IMR-90 (cell line): ENCODE measurements around the gene DCP1A. TPM values are rescaled to one million over a fixed set of nuclear protein-coding genes. Genes with fewer than 3 reads are reported as not detected.

ENCODE experiments used
- ATAC-seq: fragments of 200-7000 bp; cut with Tn5 transposase; 2 replicates; pipeline ENCODE4 v1.9.1; 2020; ENCODE audit warnings: low read depth, mild to moderate bottlenecking, moderate library complexity
- BruUV-seq: library from RNA; stranded (reverse); fragments of 400-500 nt; replicated peaks from 2 replicates; lab custom pipeline; 2021; lab: Mats Ljungman, UMichigan
- CTCF ChIA-PET: fragments of 300-600 bp; formaldehyde crosslinking; extraction: SDS; loops from one replicate; lab custom pipeline; 2021; ENCODE audit warnings: antibody characterized with exemption; lab: Yijun Ruan, JAX
- POLR2A ChIA-PET: fragments of 300-600 bp; sonication (Branson Sonifier 250); formaldehyde crosslinking; loops from one replicate; lab custom pipeline; 2022; ENCODE audit warnings: antibody characterized with exemption; ENCODE audit not compliant: unreplicated experiment; lab: Charles Lee
- DNase-seq: peaks from one replicate; pipeline ENCODE4 v3.0.0; 2013
- H2AFZ ChIP-seq: replicated peaks from 2 replicates; pipeline ENCODE3; 2013; ENCODE audit warnings: low read length, mild to moderate bottlenecking; ENCODE audit not compliant: poor library complexity
- H2AK5ac ChIP-seq: 2 replicates; pipeline ENCODE4 v1.6.1; 2013; ENCODE audit warnings: low read depth, low read length, inconsistent platforms
- H2AK9ac ChIP-seq: replicated peaks from 2 replicates; pipeline ENCODE3; 2013; ENCODE audit warnings: mild to moderate bottlenecking, low read depth, low read length, moderate library complexity; ENCODE audit not compliant: poor library complexity
- H2BK120ac ChIP-seq: 2 replicates; pipeline ENCODE4 v1.6.1; 2013; ENCODE audit warnings: low read depth, low read length, inconsistent platforms
- H2BK15ac ChIP-seq: 3 replicates; pipeline ENCODE4 v1.6.1; 2013; ENCODE audit warnings: low read depth, low read length, inconsistent platforms
- H2BK20ac ChIP-seq: 2 replicates; pipeline ENCODE4 v1.6.1; 2013; ENCODE audit warnings: low read depth, mild to moderate bottlenecking, inconsistent platforms, low read length, moderate library complexity
- H2BK5ac ChIP-seq: 2 replicates; pipeline ENCODE4 v1.6.1; 2013; ENCODE audit warnings: mild to moderate bottlenecking, low read depth, low read length, inconsistent platforms; ENCODE audit not compliant: poor library complexity, severe bottlenecking
- H3K14ac ChIP-seq: replicated peaks from 2 replicates; pipeline ENCODE4 v1.6.1; 2013; ENCODE audit warnings: low read depth, low read length, inconsistent platforms
- H3K18ac ChIP-seq: 2 replicates; pipeline ENCODE4 v1.6.1; 2013; ENCODE audit warnings: low read depth, low read length, control low read depth
- H3K23ac ChIP-seq: 2 replicates; pipeline ENCODE4 v1.6.1; 2013; ENCODE audit warnings: low read depth, low read length, inconsistent platforms
- H3K27ac ChIP-seq: 2 replicates; pipeline ENCODE4 v1.5.1; 2013; ENCODE audit warnings: mild to moderate bottlenecking, control low read depth, low read length; ENCODE audit not compliant: insufficient read depth
- H3K27me3 ChIP-seq: 2 replicates; pipeline ENCODE4 v1.6.1; 2013; ENCODE audit warnings: low read length; ENCODE audit not compliant: control insufficient read depth, insufficient read depth
- H3K36me3 ChIP-seq: 2 replicates; pipeline ENCODE4 v1.6.1; 2013; ENCODE audit warnings: low read length, mixed read lengths; ENCODE audit not compliant: control insufficient read depth, insufficient read depth
- H3K4ac ChIP-seq: 2 replicates; pipeline ENCODE4 v1.6.1; 2013; ENCODE audit warnings: low read depth, low read length, inconsistent platforms
- H3K4me1 ChIP-seq: 2 replicates; pipeline ENCODE4 v1.6.1; 2013; ENCODE audit warnings: low read length, mixed read lengths; ENCODE audit not compliant: control insufficient read depth, insufficient read depth
- H3K4me2 ChIP-seq: 2 replicates; pipeline ENCODE4 v1.6.1; 2013; ENCODE audit warnings: low read depth, mild to moderate bottlenecking, control low read depth, low read length, moderate library complexity
- H3K4me3 ChIP-seq: 2 replicates; pipeline ENCODE4 v1.5.1; 2013; ENCODE audit warnings: low read depth, mild to moderate bottlenecking, control low read depth, low read length, moderate library complexity; ENCODE audit not compliant: insufficient read depth
- H3K56ac ChIP-seq: 2 replicates; pipeline ENCODE4 v1.6.1; 2013; ENCODE audit warnings: low read length, inconsistent platforms; ENCODE audit not compliant: insufficient read depth; ENCODE audit errors: extremely low read depth
- H3K79me1 ChIP-seq, 2 experiments: 2 replicates each; pipeline ENCODE4 v1.6.1; 2013; ENCODE audit warnings: low read length in 2 of 2, inconsistent platforms in 1 of 2, low read depth in 1 of 2
- H3K9ac ChIP-seq: 2 replicates; pipeline ENCODE4 v1.6.1; 2013; ENCODE audit warnings: low read depth, low read length, control low read depth
- H3K9me1 ChIP-seq: 2 replicates; pipeline ENCODE4 v1.6.1; 2013; ENCODE audit warnings: low read length, inconsistent platforms; ENCODE audit not compliant: insufficient read depth
- H3K9me3 ChIP-seq: 2 replicates; pipeline ENCODE4 v1.6.1; 2013; ENCODE audit warnings: low read length; ENCODE audit not compliant: control insufficient read depth, insufficient read depth
- H4K20me1 ChIP-seq: 2 replicates; pipeline ENCODE4 v1.6.1; 2013; ENCODE audit warnings: low read length, inconsistent platforms; ENCODE audit not compliant: insufficient read depth
- H4K5ac ChIP-seq: 2 replicates; pipeline ENCODE4 v1.6.1; 2013; ENCODE audit warnings: mild to moderate bottlenecking, low read depth, low read length, control low read depth
- H4K8ac ChIP-seq, 2 experiments: 2 replicates each; pipeline ENCODE4 v1.6.1; 2013; ENCODE audit warnings: low read depth in 2 of 2, low read length in 2 of 2, control low read depth in 1 of 2, inconsistent platforms in 1 of 2
- H4K91ac ChIP-seq: 2 replicates; pipeline ENCODE4 v1.6.1; 2013; ENCODE audit warnings: low read depth, low read length, inconsistent platforms; ENCODE audit not compliant: insufficient read depth
- MAZ ChIP-seq: IDR thresholded peaks from 2 replicates; pipeline ENCODE4 v1.6.1; 2012; ENCODE audit warnings: low read depth, mild to moderate bottlenecking, low read length, improper control_type of control experiment, moderate library complexity, borderline replicate concordance
- NFE2L2 ChIP-seq: fragments of 150-350 bp; IDR thresholded peaks from 2 replicates; pipeline ENCODE4 v1.6.1; 2016; ENCODE audit warnings: low read depth, mild to moderate bottlenecking, low read length
- RFX5 ChIP-seq: IDR thresholded peaks from 2 replicates; pipeline ENCODE4 v1.8.0; 2012; ENCODE audit warnings: low read depth, mild to moderate bottlenecking, low read length, moderate library complexity
- SMC3 ChIP-seq: fragments of 150-350 bp; IDR thresholded peaks from 2 replicates; pipeline ENCODE4 v1.6.1; 2016; ENCODE audit warnings: low read depth, mild to moderate bottlenecking, antibody characterized with exemption, low read length, moderate library complexity
- USF2 ChIP-seq: fragments of 150-350 bp; IDR thresholded peaks from 2 replicates; pipeline ENCODE4 v1.6.1; 2017; ENCODE audit warnings: mild to moderate bottlenecking, antibody characterized with exemption, low read length, low read depth
- WGBS, 2 experiments: methylation state at CpG; one replicate each; pipeline versions ENCODE4 v1.1.5 to v1.1.7; 2013; ENCODE audit warnings: missing lambda C conversion rate in 2 of 2; ENCODE audit not compliant: insufficient read length in 1 of 2; ENCODE audit errors: extremely low coverage in 2 of 2; 5-methylcytosine and 5-hydroxymethylcytosine counted together
- dilution Hi-C: fragments of 300-500 bp; cut with HindIII; formaldehyde crosslinking; loops from one replicate; pipeline ENCODE4 v1.14.3; 2018; ENCODE audit warnings: low sequenced_read_pairs; ENCODE audit not compliant: unreplicated experiment
- in situ Hi-C: fragments of 300-500 bp; cut with MboI; formaldehyde crosslinking; loops from 3 replicates; pipeline ENCODE4 v1.14.3; 2019; ENCODE audit warnings: low sequenced_read_pairs, inconsistent platforms, mixed read lengths
- intact Hi-C: fragments of 100-400 bp; cut with micrococcal nuclease; formaldehyde crosslinking; loops from 2 replicates; pipeline ENCODE4 v1.10.0; 2022
- polyA plus RNA-seq, 3 experiments: library from polyadenylated mRNA; depleted of rRNA; stranded (reverse); fragments of >200 nt; gene quantifications; 2 replicates each; pipeline ENCODE4 v1.2.3, GENCODE V29; 2012; ENCODE audit warnings: low replicate concordance in 1 of 3
- total RNA-seq: library from RNA; depleted of rRNA; stranded (reverse); fragments of >200 nt; gene quantifications from 2 replicates; pipeline ENCODE4 v1.2.3, GENCODE V29; 2012

DCP1A gene
- total and polyA plus RNA-seq, 2 of the 4 experiments (the other 2 are of a cell fraction), result 13.2 to 30.1 TPM

- DNase-seq, result no peak
- Histone ChIP-seq H2AFZ (no peak overlapping the region), H3K4ac (no peak overlapping the region), H3K36me3 (no peaks in the 10 kb centered on the region), H2BK5ac (no peak overlapping the region), H3K23ac (no peak overlapping the region), H3K9ac (no peak overlapping the region), H2BK20ac (no peak overlapping the region), H4K5ac (no peak overlapping the region), H3K56ac (no peak overlapping the region), H2AK9ac (no peak overlapping the region), H3K79me1 (no peaks in the 10 kb centered on the region), H2AK5ac (no peak overlapping the region), H4K91ac (no peak overlapping the region), H4K8ac (no peak overlapping the region), H4K20me1 (no peaks in the 10 kb centered on the region), H3K14ac (no peak overlapping the region), H3K9me1 (no peaks in the 10 kb centered on the region), H3K27ac (no peak overlapping the region), H2BK15ac (no peak overlapping the region), H3K4me2 (no peak overlapping the region), H3K4me3 (no peak overlapping the region), H3K18ac (no peak overlapping the region), H3K27me3 (no peaks in the 10 kb centered on the region), H2BK120ac (no peak overlapping the region), H3K9me3 (no peaks in the 10 kb centered on the region), H3K4me1 (no peaks in the 10 kb centered on the region)
- in situ Hi-C loops, result no loop called here
- TF ChIP-seq USF2 (no peak), SMC3 (no peak), NFE2L2 (no peak), RFX5 (no peak), MAZ (no peak)
- WGBS, 2 experiments, result no CpG with 5 or more reads among the region's 1 CpG
- dilution Hi-C loops, result no loop called here
- intact Hi-C loops, result no loop called here
- ATAC-seq, result no peak
- ChIA-PET CTCF (no interaction called here), POLR2A (no interaction called here)
- no TSS peak for BruUV-seq
Measured at GRCh38 chr3:53380306-53380705, 33.0 kb upstream of the DCP1A start.
